C1 segment of cervical spinal cord (tissue), 14 donors: ENCODE results near the gene GALNT1.
A peak's percentile ranks its signal among the peaks of the same experiment; 100 is the strongest.
"Not testable (repeated sequence)": the region's sequence is repeated elsewhere in the genome, so short reads cannot be mapped to it uniquely, and the experiment has no call there.

Experiments used
- DNase-seq, 14 donors: peaks; one replicate each; lab custom pipeline; 2025; lab: John Stamatoyannopoulos, UW

GALNT1 gene

GRCh38 chr18:35581546-35581897, at the start of gene GALNT1:
Gene GALNT1, plus strand, starts transcription at chr18:35581740. Its CDS starts 72,923 bp downstream, at chr18:35654663.
- DNase-seq: no peak

DNA sequence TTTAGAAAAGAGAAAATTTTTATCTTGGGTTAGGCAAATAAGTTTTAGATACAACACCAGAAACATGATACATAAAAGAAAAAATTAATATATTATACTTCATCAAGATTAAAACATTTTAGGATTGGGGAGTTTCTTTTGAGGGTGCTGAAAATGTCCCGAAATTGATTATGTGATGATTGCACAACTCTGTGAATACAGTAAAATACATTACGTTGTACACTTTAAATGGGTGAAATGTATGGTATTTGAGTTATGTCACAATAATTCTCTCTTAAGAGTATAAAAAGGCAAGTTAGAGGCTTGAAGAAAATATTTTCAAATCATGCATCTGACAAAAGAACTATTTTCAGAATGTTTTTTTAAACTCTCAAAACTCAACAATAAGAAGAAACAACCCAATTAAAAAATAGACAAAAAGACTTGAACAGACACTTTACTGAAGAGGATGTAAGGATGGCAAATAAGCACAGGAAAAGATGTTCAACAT, 47.6 kb upstream of the GALNT1 start:
- DNase-seq: no peak

GRCh38 chr18:35535297-35535696, 46.2 kb upstream of the GALNT1 start:
- DNase-seq: no peak

GRCh38 chr18:35542356-35542755, 39.2 kb upstream of the GALNT1 start:
- DNase-seq: no peak

DNA sequence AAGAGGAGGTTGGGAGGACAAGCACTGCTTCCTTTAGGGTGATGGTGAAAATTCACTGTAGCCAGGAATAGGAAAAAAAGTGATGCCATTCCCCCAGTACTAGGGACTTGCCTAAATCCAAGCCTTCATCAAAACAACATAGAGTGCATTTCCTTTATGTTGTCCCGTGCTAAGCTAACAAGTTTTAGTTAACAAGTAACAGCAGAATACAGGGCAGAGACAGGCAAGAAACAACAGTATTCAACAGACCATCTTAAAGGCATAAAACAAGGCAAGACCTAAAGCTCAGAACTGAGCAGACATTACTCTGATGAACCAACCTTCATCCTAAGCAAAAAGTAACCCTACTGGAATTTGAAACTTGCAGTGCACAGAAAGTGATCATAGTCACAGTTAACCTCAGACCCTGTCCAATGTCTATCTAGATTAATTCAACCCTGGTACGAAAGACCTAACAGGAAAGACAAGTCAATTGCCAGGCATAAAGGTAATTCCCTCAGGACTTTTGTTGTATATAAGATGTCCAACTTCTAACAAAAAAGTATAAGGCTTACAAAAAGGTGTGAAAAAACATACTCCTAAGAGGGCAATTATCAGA, 34.4 kb upstream of the GALNT1 start:
- no peak for DNase-seq

DNA sequence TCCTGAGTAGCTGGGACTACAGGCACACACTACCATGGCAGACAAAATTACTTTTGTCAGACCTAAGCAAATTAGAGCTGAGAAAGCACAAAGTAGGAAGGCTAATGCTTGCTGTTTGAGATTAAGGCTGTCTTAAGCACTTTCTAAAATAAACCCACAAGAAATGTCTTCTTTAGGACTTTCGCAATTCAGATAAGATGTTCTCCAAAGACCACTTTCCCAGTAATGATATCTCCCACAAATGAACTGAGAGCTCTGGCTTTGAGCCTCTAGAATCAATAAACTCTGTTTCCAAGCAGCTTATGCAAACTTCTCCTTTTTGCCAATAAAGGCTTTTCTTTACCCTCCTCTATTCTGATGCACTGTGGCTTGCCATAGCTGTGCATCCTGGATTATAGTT, 32.0 kb upstream of the GALNT1 start:
- no peak for DNase-seq

GRCh38 chr18:35553300-35553699, 28.2 kb upstream of the GALNT1 start:
- no peak for DNase-seq

GRCh38 chr18:35555538-35555937, 26.0 kb upstream of the GALNT1 start:
- DNase-seq: not testable (repeated sequence)

- no peak for DNase-seq
These were observed 21.7 kb upstream of the GALNT1 start for GRCh38 chr18:35559867-35560266.

DNA sequence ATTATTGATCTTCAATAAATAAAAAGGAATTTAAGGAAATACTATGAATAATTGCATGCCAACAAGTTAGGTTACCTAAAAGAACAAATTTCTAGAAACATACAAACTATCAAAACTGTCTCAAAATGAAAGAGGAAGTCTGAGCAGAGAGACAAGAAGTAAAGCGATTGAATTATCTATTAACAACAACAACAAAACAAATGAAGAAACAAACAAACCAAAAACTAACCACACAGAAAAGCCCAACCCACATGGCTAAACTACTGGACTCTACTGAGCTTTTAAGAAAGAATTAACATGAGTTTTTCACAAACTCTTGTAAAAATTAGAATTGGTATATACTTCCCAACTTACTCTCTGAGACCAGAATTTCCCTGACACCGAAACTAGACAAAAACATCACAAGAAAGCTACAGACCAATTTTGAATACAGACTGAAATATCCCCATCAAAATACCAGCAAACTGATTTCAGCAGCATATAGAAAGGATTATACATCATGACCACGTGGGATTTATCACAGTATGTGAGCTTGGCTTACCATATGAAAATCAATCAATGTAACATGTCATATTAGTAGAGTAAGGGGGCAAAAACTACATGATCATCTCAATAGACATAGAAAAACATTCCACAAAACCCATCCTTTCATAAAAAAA, 16.6 kb upstream of the GALNT1 start:
- DNase-seq: no peak

- no peak for DNase-seq
These were observed 15.5 kb upstream of the GALNT1 start for GRCh38 chr18:35566019-35566418.

DNA sequence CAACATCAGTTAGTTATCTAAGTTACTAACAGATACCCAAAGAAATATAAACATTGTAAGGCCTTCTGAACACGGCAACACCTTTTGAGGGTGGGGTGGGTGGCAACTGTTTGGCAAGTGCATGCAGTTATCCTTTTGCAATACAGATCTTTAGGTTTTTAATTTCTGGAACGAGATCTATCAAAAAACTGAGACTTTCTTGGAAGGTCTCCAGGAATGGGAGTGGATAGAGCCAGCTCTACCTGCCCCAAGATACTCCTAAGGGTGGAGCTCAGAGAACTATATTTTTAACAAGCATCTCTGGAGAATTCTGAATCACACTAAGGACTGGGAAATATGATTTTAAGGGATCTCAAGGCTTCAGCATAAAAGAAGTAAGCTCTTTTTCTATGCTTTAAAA, 11.4 kb upstream of the GALNT1 start:
- DNase-seq: no peak

DNA sequence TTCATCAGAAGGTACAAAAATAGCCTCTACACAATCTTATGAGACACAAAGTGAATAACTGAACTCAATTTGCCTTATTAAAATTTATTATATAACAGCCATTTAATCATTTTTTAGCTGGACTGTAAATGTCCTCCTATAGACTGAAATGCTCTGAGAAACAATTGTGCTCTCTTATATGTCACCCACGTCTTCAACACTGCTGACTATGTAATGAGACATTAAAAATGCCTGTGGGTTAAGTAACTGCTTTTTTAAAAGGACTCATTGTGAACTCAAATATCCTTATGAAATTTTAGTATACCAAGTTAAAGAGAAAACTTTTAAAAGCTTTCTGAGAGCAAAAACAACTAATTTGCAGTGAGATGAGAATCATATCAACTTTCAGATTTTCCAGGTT, 10.4 kb upstream of the GALNT1 start:
- no peak for DNase-seq

- DNase-seq: no peak
These were observed 8.9 kb upstream of the GALNT1 start for GRCh38 chr18:35572644-35573043.

GRCh38 chr18:35573531-35573930, 8.0 kb upstream of the GALNT1 start:
- no peak for DNase-seq

DNA sequence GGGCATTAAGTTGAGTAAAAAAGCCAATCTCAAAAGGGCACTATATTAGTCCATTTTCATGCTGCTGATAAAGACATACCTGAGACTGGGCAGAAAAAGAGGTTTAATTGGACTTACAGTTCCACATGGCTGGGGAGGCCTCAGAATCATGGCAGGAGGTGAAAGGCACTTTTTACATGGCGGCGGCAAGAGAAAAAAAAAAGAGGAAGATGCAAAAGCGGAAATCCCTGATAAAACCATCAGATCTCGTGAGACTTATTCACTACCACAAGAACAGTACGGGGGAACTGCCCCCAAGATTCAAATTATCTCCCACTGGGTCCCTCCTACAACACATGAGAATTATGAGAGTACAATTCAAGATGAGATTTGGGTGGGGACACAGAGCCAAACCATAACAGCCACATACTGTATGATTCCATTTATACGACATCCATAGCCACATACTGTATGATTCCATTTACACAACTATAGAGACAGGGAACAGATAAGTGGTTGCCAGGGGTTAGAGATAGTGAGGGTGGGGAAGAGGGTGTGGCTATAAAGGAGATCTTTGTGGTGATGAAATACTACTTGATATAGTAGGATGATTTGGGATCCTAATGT, 5.2 kb upstream of the GALNT1 start:
- not testable (repeated sequence) for DNase-seq

DNA sequence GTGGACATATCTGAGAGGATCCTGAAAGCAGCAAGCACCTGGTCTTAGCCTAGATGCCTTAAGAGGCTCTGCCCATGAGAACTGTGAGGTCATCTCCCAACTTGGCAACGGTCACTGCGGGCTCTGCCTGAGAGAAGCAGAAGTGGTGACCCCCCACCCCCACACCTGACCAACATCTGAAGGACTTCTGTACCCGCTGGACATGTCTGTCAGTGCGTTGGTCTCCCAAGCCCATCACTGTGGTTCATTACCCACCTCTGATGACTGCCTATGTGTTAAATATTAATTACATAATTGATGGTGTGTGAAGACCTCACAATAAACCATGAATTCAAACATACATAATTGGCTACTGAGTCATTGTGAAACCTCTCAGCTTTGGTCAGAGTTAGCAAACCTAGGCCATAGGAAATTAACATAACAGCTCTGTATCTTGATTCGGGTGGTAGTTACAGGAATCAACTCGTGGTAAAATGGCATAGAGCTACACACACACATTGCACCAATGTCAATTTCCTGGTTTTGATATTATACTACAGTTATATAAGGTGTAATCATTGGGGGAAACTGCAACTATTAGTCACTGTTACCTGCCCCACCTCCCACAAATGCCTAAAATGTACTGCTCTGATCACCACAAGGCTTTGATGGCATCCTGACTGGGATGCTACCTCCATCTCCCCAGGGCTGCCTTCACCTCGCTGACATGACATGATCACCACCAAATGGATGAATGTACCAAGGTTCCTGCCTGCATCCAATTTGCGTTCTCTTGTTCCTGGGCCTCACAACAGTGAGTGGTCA, 4.3 kb upstream of the GALNT1 start:
- DNase-seq: no peak

DNA sequence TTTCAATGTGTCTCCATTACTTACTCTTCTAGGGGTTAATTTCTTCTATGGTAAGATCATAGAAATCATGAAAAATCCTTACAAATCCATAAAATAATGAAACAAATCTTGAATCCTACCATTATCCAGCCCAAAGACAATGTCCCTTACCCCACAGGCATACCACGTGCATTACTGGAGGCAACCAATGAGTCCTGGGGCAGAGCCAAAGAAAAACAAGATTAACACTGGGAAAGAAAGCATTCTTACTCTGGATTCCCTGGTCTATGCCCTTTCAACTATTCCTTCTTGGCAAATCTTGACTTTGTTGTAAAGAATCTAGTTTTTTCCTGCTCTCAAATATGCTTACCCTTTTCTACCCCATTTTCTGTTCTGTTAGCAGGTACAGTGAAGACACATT, 3.1 kb upstream of the GALNT1 start:
- DNase-seq: no peak

DNA sequence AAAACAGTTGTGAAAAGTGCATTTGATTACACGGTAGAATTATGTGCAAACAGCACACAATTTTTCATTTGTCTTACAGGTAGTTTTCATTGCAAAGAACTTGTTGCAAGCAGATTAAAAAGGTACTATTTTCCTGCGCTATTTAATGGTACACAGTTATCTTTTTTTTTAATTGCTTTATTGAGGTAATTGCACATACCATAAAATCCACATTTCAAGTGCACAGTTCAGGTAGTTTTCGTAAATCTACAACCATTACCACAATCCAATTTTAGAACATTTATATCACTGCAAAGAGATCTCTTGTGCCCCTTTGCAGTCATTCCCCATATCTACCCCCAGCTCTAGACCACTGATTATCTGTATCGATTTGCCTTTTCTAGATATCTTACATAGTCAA, 2.6 kb upstream of the GALNT1 start:
- no peak for DNase-seq

GRCh38 chr18:35580701-35581539, 620 bp upstream of the GALNT1 start:
- DNase-seq: peak in 13 of 14 donors; percentile 38 to 78 (median 70)

- DNase-seq: peak in 5 of 14 donors; percentile 9 to 48 (median 14)
These were observed 530 bp downstream of the GALNT1 start for GRCh38 chr18:35581898-35582641.
